ENCODE measurements around the gene ADAMTS3.

Gene ADAMTS3

DNA sequence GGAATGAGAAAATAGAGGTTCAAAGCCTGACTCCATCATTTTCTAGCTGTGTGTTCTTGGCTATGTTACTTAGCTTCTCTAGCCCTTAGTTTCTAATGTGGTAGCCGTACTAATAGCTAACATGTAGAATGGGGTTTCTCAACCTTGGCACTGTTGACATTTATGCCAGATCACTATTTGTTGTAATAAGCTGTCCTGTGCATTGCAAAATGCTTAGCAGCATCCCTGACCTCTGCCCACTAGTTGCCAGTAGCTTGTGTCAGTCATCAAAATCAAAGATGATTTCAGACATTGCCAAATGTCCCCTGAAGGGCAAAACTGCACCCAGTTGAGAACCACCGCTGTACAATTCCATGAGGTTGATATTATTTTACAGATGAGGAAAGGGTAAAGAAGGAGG lies 18.3 kb upstream of the ADAMTS3 start:
- TF ChIP-seq, protein P1, sequence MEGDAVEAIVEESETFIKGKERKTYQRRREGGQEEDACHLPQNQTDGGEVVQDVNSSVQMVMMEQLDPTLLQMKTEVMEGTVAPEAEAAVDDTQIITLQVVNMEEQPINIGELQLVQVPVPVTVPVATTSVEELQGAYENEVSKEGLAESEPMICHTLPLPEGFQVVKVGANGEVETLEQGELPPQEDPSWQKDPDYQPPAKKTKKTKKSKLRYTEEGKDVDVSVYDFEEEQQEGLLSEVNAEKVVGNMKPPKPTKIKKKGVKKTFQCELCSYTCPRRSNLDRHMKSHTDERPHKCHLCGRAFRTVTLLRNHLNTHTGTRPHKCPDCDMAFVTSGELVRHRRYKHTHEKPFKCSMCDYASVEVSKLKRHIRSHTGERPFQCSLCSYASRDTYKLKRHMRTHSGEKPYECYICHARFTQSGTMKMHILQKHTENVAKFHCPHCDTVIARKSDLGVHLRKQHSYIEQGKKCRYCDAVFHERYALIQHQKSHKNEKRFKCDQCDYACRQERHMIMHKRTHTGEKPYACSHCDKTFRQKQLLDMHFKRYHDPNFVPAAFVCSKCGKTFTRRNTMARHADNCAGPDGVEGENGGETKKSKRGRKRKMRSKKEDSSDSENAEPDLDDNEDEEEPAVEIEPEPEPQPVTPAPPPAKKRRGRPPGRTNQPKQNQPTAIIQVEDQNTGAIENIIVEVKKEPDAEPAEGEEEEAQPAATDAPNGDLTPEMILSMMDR (IDR thresholded peaks at IDR 0.05; ENCODE audit: control insufficient read depth, extremely low read depth, insufficient read depth) = no peak
- H3K4me3 ChIP-seq (ENCODE audit: low read depth, low read length) = no peak overlapping the region
- no peak for DNase-seq (ENCODE audit: low read depth)

DNA sequence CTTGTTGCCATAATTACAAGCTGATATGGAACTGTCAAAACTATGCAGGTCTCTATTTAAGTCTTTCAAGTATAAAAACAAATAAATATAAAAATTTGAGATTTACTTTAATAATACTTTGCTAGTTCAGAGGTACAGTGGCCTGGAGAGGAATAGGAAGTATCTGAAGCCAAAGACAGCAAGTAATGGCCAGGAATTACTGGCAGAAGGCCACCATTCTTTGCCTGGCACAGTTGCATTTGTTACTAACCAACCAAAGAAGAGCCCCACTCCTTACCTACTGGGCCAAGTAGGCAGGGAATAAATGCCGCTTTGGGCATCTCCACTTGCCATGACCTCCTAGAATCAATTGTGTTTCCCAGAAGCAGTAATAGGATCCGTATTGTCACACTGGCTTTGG lies 13.8 kb upstream of the ADAMTS3 start:
- H3K4me3 ChIP-seq (ENCODE audit: low read depth, low read length) = no peak overlapping the region
- TF ChIP-seq, protein P1 (IDR thresholded peaks at IDR 0.05; ENCODE audit: control insufficient read depth, extremely low read depth, insufficient read depth) = no peak
- no peak for DNase-seq (ENCODE audit: low read depth)

- DNase-seq (ENCODE audit: low read depth) = no peak
- no peak overlapping the region for H3K4me3 ChIP-seq (ENCODE audit: low read depth, low read length)
- TF ChIP-seq, protein P1 (IDR thresholded peaks at IDR 0.05; ENCODE audit: control insufficient read depth, extremely low read depth, insufficient read depth) = no peak
Measured at GRCh38 chr4:72577211-72577610, 8.2 kb upstream of the ADAMTS3 start.

- TF ChIP-seq, protein P1 (IDR thresholded peaks at IDR 0.05; ENCODE audit: control insufficient read depth, extremely low read depth, insufficient read depth) = no peak
- no peak overlapping the region for H3K4me3 ChIP-seq (ENCODE audit: low read depth, low read length)
- no peak for DNase-seq (ENCODE audit: low read depth)
Measured at GRCh38 chr4:72571337-72571736, 2.3 kb upstream of the ADAMTS3 start.

DNA sequence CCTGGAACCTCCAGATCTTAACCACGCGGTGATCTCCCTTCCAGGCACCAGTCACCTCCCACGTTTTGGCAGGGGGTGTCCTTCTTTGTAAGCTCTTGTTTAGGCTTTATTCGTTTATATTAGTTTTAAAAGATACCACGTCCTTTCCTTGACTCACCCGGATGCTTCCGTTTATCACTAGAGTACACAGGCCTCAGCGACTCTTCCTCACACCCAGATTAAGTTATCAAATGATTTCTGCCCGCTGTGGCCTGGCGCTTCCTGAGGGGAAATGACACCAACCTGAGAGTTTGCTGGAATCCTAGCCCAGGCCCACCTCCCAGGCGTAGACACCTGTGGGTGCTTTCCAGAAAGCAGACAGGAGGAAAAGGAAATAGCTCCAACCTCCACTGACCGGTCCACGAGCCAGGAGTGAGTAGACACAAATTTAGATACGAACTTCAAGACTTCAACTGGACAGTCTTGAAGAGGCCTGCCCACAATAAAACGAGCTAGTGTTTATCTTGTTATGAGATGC lies 756 bp upstream of the ADAMTS3 start:
- H3K4me3 ChIP-seq (ENCODE audit: low read depth, low read length) = no peak overlapping the region; the same call in 1 of the 2 replicates
- no peak for DNase-seq (ENCODE audit: low read depth)
- TF ChIP-seq, protein P1 (IDR thresholded peaks at IDR 0.05; ENCODE audit: control insufficient read depth, extremely low read depth, insufficient read depth) = no peak

DNA sequence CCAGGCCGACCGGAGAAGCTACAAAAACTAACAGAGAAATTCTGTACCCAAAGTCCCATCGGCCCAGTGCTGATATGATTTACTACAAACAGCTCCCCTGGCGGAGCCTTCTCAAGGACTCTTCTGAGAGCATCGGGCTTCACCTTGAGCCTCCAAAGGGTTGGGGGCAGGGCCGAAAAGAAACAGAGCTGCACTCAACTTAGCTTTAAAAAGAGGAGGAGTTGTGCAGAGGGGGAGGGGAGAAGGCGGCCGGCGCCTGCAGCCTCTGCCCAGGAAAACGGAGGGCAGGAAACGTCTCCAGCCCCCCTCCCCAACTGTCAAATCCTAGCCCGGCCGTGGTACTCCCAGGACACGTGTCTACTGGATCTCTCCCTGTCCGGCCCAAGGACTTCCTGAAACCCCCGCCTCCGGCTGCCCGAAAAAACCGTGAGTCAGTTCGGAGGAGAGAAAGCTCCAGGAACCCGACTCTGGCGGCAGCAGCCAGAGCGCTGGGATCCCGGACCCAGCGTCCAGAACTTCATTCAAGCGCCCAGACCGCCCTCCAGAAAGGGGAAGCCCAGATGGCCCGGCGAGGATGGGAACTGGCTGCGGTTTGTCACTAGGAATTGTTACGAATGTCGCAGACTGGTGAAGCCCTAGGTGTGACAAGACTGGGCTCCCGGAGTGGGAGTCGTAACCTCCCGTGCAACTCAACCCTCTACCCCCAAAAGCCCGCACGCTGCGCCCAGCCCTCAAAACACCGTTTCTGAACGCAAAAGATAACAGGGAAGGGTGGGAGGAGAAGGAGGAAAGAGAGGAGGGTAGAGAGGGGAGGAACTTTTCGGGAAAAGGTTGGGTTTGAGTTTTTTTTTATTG lies 973 bp downstream of the ADAMTS3 start:
- TF ChIP-seq, protein P1 (IDR thresholded peaks at IDR 0.05; ENCODE audit: control insufficient read depth, extremely low read depth, insufficient read depth) = peak; percentile 32; the same call in 1 of the 2 replicates
- H3K4me3 ChIP-seq (ENCODE audit: low read depth, low read length) = peak overlapping the region; percentile 52
- DNase-seq (ENCODE audit: low read depth) = peak; percentile 33

Measured in LNCaP clone FGC (cell line).